Measurements from ENCODE around the gene FCN1.

Gene FCN1

GRCh38 chr9:134889386-134890154, 28.1 kb downstream of the FCN1 start:
- DNase-seq, result no peak

DNA sequence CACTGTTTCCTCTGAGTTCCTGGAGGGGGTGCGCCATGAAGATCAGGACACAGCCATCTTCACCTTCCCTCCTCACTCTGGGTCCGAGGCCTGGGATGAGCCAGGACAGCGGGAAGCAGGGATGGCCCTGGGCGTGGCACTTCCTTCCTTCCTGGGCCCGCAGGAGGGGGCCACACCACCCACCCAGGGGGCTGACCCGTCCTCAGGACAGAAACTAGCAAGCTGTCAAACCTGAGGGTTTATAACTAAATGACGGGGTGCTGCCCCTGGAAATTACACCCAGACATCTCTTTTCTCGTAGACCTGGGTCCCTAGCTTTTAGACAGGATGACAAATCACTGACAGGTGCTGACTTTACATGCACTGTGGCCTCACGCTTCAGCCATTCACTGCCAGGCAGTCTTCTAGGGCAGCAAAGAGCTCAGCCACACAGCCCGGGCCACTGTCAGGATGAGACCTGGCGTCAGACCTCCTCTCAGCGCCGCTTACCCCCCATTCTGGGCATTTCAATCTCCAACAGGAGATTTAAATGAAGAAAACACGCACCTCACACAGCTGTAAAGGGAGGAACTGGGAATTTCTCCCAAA, 29.0 kb downstream of the FCN1 start:
- no peak for DNase-seq

- no peak for DNase-seq
Measured at GRCh38 chr9:134887686-134888602, 29.8 kb downstream of the FCN1 start.

DNA sequence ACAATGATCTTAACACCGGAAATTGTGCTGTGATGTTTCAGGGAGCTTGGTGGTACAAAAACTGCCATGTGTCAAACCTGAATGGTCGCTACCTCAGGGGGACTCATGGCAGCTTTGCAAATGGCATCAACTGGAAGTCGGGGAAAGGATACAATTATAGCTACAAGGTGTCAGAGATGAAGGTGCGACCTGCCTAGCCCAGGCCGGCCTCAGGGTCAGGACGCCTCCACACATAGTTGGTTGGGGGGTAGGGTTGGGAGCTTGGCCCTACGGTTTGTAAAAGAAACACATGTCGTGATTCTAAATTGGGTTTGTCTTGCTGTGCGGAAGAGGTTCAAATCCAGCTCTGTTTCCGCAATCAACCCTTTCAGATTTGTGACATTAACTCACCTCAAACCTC, 30.5 kb downstream of the FCN1 start:
- no peak for DNase-seq

GRCh38 chr9:134886413-134886913, 31.2 kb downstream of the FCN1 start:
- no peak for DNase-seq

- DNase-seq, result no peak
Measured at GRCh38 chr9:134885679-134886412, 31.9 kb downstream of the FCN1 start.

DNA sequence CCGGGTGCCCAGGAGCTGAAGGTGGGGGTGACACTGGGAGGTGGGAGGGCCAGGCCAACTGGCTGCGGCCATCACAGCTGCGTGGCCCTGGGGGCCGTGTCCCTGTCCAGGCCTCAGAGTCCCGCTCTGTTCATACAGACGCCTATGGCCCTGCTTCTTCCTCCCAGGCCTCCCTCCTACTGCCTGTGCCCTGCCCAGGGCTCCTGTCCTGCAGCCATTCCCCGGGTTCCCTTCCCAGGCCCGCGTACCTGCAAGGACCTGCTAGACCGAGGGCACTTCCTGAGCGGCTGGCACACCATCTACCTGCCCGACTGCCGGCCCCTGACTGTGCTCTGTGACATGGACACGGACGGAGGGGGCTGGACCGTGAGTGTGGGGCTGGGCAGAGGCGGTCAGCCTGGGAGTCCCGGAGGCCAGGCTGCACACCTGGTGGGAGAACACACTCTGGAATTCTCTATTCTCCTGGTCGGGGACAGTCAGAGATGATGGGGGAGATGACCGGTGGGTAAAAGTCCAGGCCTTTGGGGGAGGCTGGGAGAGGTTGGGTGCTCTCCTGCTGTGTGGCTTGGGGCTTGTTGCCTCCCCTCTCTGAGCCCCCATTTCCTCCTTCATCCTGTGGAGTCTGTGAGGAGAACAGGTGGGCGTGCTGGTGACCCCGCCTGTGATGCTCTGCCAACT, 32.6 kb downstream of the FCN1 start:
- DNase-seq, result no peak

GRCh38 chr9:134884492-134884891, 33.2 kb downstream of the FCN1 start:
- no peak for DNase-seq

DNA sequence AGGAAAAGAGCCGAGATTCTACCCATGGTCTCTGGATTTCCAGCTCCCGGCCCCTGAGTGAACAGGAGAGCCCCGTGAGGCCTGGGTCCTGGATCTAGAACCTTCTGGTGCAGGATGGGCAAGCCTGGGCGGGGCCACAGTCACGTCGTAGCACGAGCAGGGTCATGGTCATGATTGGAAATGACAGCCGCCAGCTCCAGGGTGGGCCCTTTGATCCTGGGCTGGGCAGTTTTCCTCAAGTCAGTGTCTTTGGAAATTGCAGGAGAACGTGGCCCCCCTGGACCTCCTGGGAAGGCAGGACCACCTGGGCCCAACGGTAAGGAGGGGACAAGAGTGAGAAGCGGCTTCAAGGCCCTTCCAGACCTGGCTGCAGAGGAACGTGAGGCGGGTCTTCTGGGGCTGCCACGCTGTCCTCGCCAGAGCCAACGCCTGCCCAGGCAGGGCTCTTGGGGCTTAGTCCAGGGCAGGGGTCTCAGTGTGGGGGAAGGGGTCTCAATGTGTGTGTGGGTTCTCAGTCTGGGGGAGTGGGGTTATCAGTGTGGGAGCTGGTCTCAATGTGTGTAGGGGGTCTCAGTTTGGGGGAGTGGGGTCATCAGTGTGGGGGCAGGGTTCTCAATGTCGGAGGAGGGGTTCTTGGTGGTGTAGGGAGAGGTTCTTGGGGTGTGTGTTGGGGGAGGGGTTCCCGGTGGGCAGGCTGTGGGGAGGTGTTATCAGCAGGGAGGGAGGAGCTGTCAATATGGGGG, 34.5 kb downstream of the FCN1 start:
- no peak for DNase-seq

GRCh38 chr9:134882204-134882785, 35.4 kb downstream of the FCN1 start:
- no peak for DNase-seq

DNA sequence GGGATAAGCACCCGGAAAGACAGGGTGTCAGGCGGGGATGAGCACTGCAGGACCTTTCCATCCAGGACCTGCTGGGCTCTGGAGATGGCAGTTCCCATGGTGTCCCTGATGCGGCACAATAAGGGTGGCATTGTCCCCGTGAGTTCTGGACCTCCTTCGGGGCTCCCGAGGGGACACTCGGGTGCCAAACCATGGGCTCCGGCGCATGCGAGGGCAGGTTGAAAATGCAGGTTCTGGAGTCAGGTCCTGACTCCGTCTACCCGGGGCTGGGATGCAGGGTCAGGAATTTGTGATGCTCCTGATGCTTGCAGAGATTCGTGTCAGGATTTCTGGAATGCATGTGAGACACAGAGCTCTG, 36.4 kb downstream of the FCN1 start:
- DNase-seq, result no peak

- no peak for DNase-seq
Measured at GRCh38 chr9:134880484-134881312, 37.0 kb downstream of the FCN1 start, which contains the start of gene FCN2. Gene FCN2 (plus strand): TSS chr9:134880810. CDS start chr9:134880822, 12 bp downstream.

GRCh38 chr9:134879664-134880483, 37.8 kb downstream of the FCN1 start:
- no peak for DNase-seq

DNA sequence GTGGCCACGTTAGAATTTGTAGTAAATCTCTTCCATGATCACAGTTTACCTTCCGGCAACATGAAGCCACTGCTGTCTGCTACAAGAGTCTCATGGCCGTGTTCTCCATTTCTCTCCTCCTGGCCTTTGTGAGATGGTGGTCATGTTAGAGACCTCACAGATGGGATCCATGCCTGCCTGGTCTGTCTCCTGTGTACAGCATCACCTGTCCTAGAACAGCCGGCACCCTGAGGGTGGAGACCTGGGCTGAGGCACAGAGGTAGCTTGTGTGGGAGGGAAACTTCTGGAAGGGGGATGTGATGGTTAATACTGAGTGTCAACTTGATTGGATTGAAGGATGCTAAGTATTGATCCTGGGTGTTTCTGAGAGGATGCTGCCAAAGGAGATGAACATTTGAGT, 40.2 kb downstream of the FCN1 start:
- DNase-seq, result no peak

DNA sequence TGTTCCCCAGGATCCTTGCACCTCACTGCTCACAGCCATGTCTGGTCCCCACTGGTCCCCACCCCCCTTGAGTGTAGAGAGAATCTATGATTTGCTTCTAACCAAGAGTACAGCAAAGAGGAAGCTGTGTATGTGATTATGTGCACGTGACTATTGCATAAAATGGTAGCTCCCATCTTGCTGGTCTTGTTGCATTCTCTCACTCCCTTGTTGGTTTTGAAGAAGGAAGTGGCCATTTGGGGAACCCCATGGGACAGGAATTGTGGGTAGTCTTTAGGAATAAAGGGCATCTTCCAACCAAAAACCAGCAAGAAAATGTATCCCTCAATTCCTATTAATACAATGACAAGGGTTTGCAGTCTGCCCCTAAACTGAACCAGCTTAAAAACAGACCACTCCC, 42.3 kb downstream of the FCN1 start:
- no peak for DNase-seq

DNA sequence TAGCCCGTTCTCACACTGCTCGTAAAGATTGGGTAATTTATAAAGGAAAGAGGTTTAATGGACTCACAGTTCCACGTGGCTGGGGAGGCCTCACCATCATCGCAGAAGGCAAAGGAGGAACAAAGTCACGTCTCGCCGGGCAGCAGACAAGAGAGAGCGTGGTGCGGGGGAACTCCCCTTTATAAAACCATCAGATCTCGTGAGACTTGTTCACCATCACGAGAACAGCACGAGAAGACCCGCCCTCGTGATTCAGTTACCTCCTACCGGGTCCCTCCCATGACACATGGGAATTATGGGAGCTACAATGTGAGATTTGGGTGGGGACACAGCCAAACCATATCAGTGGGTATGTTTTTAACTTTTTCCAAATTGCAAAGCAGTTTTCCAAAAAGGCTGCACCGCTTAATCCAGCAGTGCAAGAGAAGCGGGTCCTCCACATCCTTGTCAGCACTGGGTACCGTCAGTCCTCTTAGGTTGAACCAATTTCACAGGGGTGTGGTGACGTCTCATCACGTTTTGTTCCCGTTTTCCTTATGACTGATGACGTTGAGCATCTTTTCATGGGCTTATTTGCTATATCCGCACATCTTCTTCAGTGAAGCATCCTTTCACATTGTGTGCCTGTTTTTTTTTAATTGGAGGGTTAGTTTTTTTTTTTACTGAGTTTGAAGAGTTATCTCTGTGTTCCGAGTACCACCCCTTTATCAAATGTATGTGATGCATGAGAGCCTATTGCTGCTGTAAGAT, 45.1 kb downstream of the FCN1 start:
- no peak for DNase-seq

DNA sequence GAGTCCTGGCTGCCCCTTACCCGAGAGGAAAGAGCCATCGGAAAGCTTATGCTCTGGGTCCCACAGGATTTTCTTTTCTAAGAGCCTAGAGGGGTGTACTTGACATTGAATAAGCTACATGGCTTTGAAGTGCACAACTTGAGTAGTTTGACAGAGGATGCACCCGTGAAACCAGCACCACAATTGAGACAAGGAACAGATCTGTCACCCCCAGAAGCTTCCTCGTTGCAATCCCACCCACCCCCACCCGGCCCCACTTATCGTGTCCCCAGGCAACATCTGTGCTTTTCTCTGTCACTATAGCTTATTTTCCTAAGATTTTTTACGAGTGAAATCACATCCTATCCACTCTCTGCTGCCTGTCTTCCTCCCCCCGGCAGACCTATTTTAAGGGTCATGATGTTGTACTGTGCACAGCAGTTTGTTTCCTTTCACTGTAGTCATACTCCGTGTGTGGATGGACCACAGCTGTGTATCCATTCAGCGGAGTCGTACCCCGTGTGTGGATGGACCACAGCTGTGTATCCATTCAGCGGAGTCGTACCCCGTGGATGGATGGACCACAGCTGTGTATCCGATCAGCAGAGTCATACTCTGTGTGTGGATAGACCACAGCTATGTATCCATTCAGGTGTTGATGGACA, 45.9 kb downstream of the FCN1 start:
- DNase-seq, result no peak
